IMR-90 (cell line): Measurements from ENCODE around the gene STX2. TPM values are rescaled to one million over a fixed set of nuclear protein-coding genes. Genes with fewer than 3 reads are reported as not detected.

Experiments
- ATAC-seq: fragments of 200-7000 bp; cut with Tn5 transposase; 2 replicates; pipeline ENCODE4 v1.9.1; 2020; ENCODE audit warnings: low read depth, mild to moderate bottlenecking, moderate library complexity
- BruUV-seq: library from RNA; stranded (reverse); fragments of 400-500 nt; replicated peaks from 2 replicates; lab custom pipeline; 2021; lab: Mats Ljungman, UMichigan
- CTCF ChIA-PET: fragments of 300-600 bp; formaldehyde crosslinking; extraction: SDS; loops from one replicate; lab custom pipeline; 2021; ENCODE audit warnings: antibody characterized with exemption; lab: Yijun Ruan, JAX
- POLR2A ChIA-PET: fragments of 300-600 bp; sonication (Branson Sonifier 250); formaldehyde crosslinking; loops from one replicate; lab custom pipeline; 2022; ENCODE audit warnings: antibody characterized with exemption; ENCODE audit not compliant: unreplicated experiment; lab: Charles Lee
- DNase-seq: peaks from one replicate; pipeline ENCODE4 v3.0.0; 2013
- H2AFZ ChIP-seq: replicated peaks from 2 replicates; pipeline ENCODE3; 2013; ENCODE audit warnings: low read length, mild to moderate bottlenecking; ENCODE audit not compliant: poor library complexity
- H2AK5ac ChIP-seq: 2 replicates; pipeline ENCODE4 v1.6.1; 2013; ENCODE audit warnings: low read depth, low read length, inconsistent platforms
- H2AK9ac ChIP-seq: replicated peaks from 2 replicates; pipeline ENCODE3; 2013; ENCODE audit warnings: mild to moderate bottlenecking, low read depth, low read length, moderate library complexity; ENCODE audit not compliant: poor library complexity
- H2BK120ac ChIP-seq: 2 replicates; pipeline ENCODE4 v1.6.1; 2013; ENCODE audit warnings: low read depth, low read length, inconsistent platforms
- H2BK15ac ChIP-seq: 3 replicates; pipeline ENCODE4 v1.6.1; 2013; ENCODE audit warnings: low read depth, low read length, inconsistent platforms
- H2BK20ac ChIP-seq: 2 replicates; pipeline ENCODE4 v1.6.1; 2013; ENCODE audit warnings: low read depth, mild to moderate bottlenecking, inconsistent platforms, low read length, moderate library complexity
- H2BK5ac ChIP-seq: 2 replicates; pipeline ENCODE4 v1.6.1; 2013; ENCODE audit warnings: mild to moderate bottlenecking, low read depth, low read length, inconsistent platforms; ENCODE audit not compliant: poor library complexity, severe bottlenecking
- H3K14ac ChIP-seq: replicated peaks from 2 replicates; pipeline ENCODE4 v1.6.1; 2013; ENCODE audit warnings: low read depth, low read length, inconsistent platforms
- H3K18ac ChIP-seq: 2 replicates; pipeline ENCODE4 v1.6.1; 2013; ENCODE audit warnings: low read depth, low read length, control low read depth
- H3K23ac ChIP-seq: 2 replicates; pipeline ENCODE4 v1.6.1; 2013; ENCODE audit warnings: low read depth, low read length, inconsistent platforms
- H3K27ac ChIP-seq: 2 replicates; pipeline ENCODE4 v1.5.1; 2013; ENCODE audit warnings: mild to moderate bottlenecking, control low read depth, low read length; ENCODE audit not compliant: insufficient read depth
- H3K27me3 ChIP-seq: 2 replicates; pipeline ENCODE4 v1.6.1; 2013; ENCODE audit warnings: low read length; ENCODE audit not compliant: control insufficient read depth, insufficient read depth
- H3K36me3 ChIP-seq: 2 replicates; pipeline ENCODE4 v1.6.1; 2013; ENCODE audit warnings: low read length, mixed read lengths; ENCODE audit not compliant: control insufficient read depth, insufficient read depth
- H3K4ac ChIP-seq: 2 replicates; pipeline ENCODE4 v1.6.1; 2013; ENCODE audit warnings: low read depth, low read length, inconsistent platforms
- H3K4me1 ChIP-seq: 2 replicates; pipeline ENCODE4 v1.6.1; 2013; ENCODE audit warnings: low read length, mixed read lengths; ENCODE audit not compliant: control insufficient read depth, insufficient read depth
- H3K4me2 ChIP-seq: 2 replicates; pipeline ENCODE4 v1.6.1; 2013; ENCODE audit warnings: low read depth, mild to moderate bottlenecking, control low read depth, low read length, moderate library complexity
- H3K4me3 ChIP-seq: 2 replicates; pipeline ENCODE4 v1.5.1; 2013; ENCODE audit warnings: low read depth, mild to moderate bottlenecking, control low read depth, low read length, moderate library complexity; ENCODE audit not compliant: insufficient read depth
- H3K56ac ChIP-seq: 2 replicates; pipeline ENCODE4 v1.6.1; 2013; ENCODE audit warnings: low read length, inconsistent platforms; ENCODE audit not compliant: insufficient read depth; ENCODE audit errors: extremely low read depth
- H3K79me1 ChIP-seq, 2 experiments: 2 replicates each; pipeline ENCODE4 v1.6.1; 2013; ENCODE audit warnings: low read length in 2 of 2, inconsistent platforms in 1 of 2, low read depth in 1 of 2
- H3K9ac ChIP-seq: 2 replicates; pipeline ENCODE4 v1.6.1; 2013; ENCODE audit warnings: low read depth, low read length, control low read depth
- H3K9me1 ChIP-seq: 2 replicates; pipeline ENCODE4 v1.6.1; 2013; ENCODE audit warnings: low read length, inconsistent platforms; ENCODE audit not compliant: insufficient read depth
- H3K9me3 ChIP-seq: 2 replicates; pipeline ENCODE4 v1.6.1; 2013; ENCODE audit warnings: low read length; ENCODE audit not compliant: control insufficient read depth, insufficient read depth
- H4K20me1 ChIP-seq: 2 replicates; pipeline ENCODE4 v1.6.1; 2013; ENCODE audit warnings: low read length, inconsistent platforms; ENCODE audit not compliant: insufficient read depth
- H4K5ac ChIP-seq: 2 replicates; pipeline ENCODE4 v1.6.1; 2013; ENCODE audit warnings: mild to moderate bottlenecking, low read depth, low read length, control low read depth
- H4K8ac ChIP-seq, 2 experiments: 2 replicates each; pipeline ENCODE4 v1.6.1; 2013; ENCODE audit warnings: low read depth in 2 of 2, low read length in 2 of 2, control low read depth in 1 of 2, inconsistent platforms in 1 of 2
- H4K91ac ChIP-seq: 2 replicates; pipeline ENCODE4 v1.6.1; 2013; ENCODE audit warnings: low read depth, low read length, inconsistent platforms; ENCODE audit not compliant: insufficient read depth
- FOS ChIP-seq: fragments of 150-350 bp; IDR thresholded peaks from 2 replicates; pipeline ENCODE4 v1.6.1; 2016; ENCODE audit warnings: low read depth, low read length
- MAFK ChIP-seq: IDR thresholded peaks from 2 replicates; pipeline ENCODE4 v1.6.1; 2012; ENCODE audit warnings: low read depth, low read length, improper control_type of control experiment
- MAZ ChIP-seq: IDR thresholded peaks from 2 replicates; pipeline ENCODE4 v1.6.1; 2012; ENCODE audit warnings: low read depth, mild to moderate bottlenecking, low read length, improper control_type of control experiment, moderate library complexity, borderline replicate concordance
- MXI1 ChIP-seq: IDR thresholded peaks from 2 replicates; pipeline ENCODE4 v1.6.1; 2012; ENCODE audit warnings: low read depth, mild to moderate bottlenecking, low read length, moderate library complexity, borderline replicate concordance
- NFE2L2 ChIP-seq: fragments of 150-350 bp; IDR thresholded peaks from 2 replicates; pipeline ENCODE4 v1.6.1; 2016; ENCODE audit warnings: low read depth, mild to moderate bottlenecking, low read length
- POLR2A ChIP-seq: IDR thresholded peaks from 2 replicates; pipeline ENCODE4 v1.6.1; 2012; ENCODE audit warnings: mild to moderate bottlenecking, low read depth, low read length
- RCOR1 ChIP-seq: IDR thresholded peaks from 2 replicates; pipeline ENCODE4 v1.6.1; 2012; ENCODE audit warnings: mild to moderate bottlenecking, low read length, improper control_type of control experiment; ENCODE audit not compliant: insufficient replicate concordance
- RFX5 ChIP-seq: IDR thresholded peaks from 2 replicates; pipeline ENCODE4 v1.8.0; 2012; ENCODE audit warnings: low read depth, mild to moderate bottlenecking, low read length, moderate library complexity
- SMC3 ChIP-seq: fragments of 150-350 bp; IDR thresholded peaks from 2 replicates; pipeline ENCODE4 v1.6.1; 2016; ENCODE audit warnings: low read depth, mild to moderate bottlenecking, antibody characterized with exemption, low read length, moderate library complexity
- USF2 ChIP-seq: fragments of 150-350 bp; IDR thresholded peaks from 2 replicates; pipeline ENCODE4 v1.6.1; 2017; ENCODE audit warnings: mild to moderate bottlenecking, antibody characterized with exemption, low read length, low read depth
- WGBS, 2 experiments: methylation state at CpG; one replicate each; pipeline versions ENCODE4 v1.1.5 to v1.1.7; 2013; ENCODE audit warnings: missing lambda C conversion rate in 2 of 2; ENCODE audit not compliant: insufficient read length in 1 of 2; ENCODE audit errors: extremely low coverage in 2 of 2; 5-methylcytosine and 5-hydroxymethylcytosine counted together
- dilution Hi-C: fragments of 300-500 bp; cut with HindIII; formaldehyde crosslinking; loops from one replicate; pipeline ENCODE4 v1.14.3; 2018; ENCODE audit warnings: low sequenced_read_pairs; ENCODE audit not compliant: unreplicated experiment
- in situ Hi-C: fragments of 300-500 bp; cut with MboI; formaldehyde crosslinking; loops from 3 replicates; pipeline ENCODE4 v1.14.3; 2019; ENCODE audit warnings: low sequenced_read_pairs, inconsistent platforms, mixed read lengths
- intact Hi-C: fragments of 100-400 bp; cut with micrococcal nuclease; formaldehyde crosslinking; loops from 2 replicates; pipeline ENCODE4 v1.10.0; 2022
- polyA plus RNA-seq, 3 experiments: library from polyadenylated mRNA; depleted of rRNA; stranded (reverse); fragments of >200 nt; gene quantifications; 2 replicates each; pipeline ENCODE4 v1.2.3, GENCODE V29; 2012; ENCODE audit warnings: low replicate concordance in 1 of 3
- total RNA-seq: library from RNA; depleted of rRNA; stranded (reverse); fragments of >200 nt; gene quantifications from 2 replicates; pipeline ENCODE4 v1.2.3, GENCODE V29; 2012
- TF ChIP-seq, protein P1 (sequence below): fragments of 150-350 bp; IDR thresholded peaks from 2 replicates; pipeline ENCODE4 v1.6.1; 2016; ENCODE audit warnings: low read depth, mild to moderate bottlenecking, low read length, moderate library complexity, borderline replicate concordance
- TF ChIP-seq, protein P2 (sequence below): conservative IDR thresholded peaks from 2 replicates; pipeline ENCODE4 v1.5.1; 2012; ENCODE audit warnings: mild to moderate bottlenecking, low read depth, low read length, improper control_type of control experiment

STX2 gene
- total and polyA plus RNA-seq, 2 of the 4 experiments (the other 2 are of a cell fraction): 26.9 to 32.5 TPM

DNA sequence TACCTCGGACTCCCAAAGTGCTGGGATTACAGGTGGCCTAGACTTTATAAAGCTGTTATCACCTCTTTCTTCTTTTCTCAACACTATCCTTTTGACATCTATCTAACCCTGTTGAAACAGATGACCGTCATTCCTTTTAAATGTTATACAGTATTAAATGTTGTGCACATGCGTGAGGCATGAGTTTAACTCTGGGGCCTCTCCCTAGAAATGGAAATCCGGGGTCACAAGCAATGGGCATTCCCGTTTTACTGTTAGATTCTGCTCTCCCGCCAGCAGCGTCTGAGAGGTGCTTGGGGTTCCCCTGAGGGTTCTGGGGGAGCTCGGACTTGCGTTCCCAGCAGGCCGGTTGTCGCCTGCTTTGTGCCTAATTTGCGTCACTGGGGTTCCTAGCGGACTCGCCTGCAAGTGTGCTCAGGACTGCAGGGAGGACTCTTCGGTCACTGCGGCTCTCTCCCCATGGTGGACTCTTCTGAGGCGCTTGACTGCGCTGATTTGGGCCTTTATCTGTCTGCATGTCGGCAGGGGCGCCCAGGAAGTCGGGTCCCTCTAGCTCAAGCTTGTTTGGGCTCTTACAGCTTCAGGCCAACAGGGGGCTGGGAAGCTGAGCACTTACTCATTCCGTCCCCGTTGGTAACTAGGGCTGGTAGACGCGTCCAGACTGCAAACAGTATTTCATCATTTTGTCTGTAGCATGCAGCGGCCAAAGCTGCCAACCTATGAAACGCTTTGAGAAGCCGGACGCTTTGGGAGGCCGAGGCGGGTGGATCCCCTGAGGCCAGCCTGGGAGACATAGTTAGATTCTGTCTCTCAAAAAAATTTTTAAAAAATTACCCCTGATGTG, 31.6 kb upstream of the STX2 start (continued):
- TF ChIP-seq MXI1: no peak
- TF ChIP-seq POLR2A: no peak
- TF ChIP-seq FOS: no peak
- TF ChIP-seq SMC3: peak; percentile 22; the same call in 1 of the 2 replicates

DNA sequence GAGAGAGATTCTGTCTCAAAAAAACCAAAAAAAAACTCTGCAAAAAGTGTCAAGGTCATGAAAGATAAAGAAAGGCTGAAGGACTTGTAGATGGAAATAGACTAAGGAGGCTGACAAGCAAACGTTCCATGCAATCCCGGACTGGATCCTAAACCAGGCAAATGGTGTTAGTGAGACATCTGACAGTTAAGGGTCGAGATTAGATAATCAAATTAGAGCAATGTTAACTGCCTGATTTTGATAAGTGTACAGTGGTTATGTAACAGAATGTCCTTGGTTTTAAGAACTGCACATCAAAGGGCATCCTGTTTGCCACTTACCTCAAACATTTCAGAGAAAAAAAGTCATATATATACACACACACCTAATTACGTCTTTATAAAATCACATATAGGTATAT, 29.4 kb upstream of the STX2 start:
- no peak overlapping the region for H4K8ac ChIP-seq
- H4K20me1 ChIP-seq: no peaks in the 10 kb centered on the region; the same call in 1 of the 2 replicates
- BruUV-seq: no TSS peak
- no peak overlapping the region for H3K14ac ChIP-seq
- dilution Hi-C loops: no loop called here
- no peak overlapping the region for H3K9ac ChIP-seq
- no peaks in the 10 kb centered on the region for H3K9me3 ChIP-seq
- H3K4me3 ChIP-seq: no peak overlapping the region
- H3K4ac ChIP-seq: no peak overlapping the region
- H3K4me2 ChIP-seq: no peak overlapping the region
- no peak overlapping the region for H3K27ac ChIP-seq
- no peak overlapping the region for H3K23ac ChIP-seq
- no peak overlapping the region for H2BK15ac ChIP-seq
- WGBS, 2 experiments: 10% methylated on average over 2 of the region's 4 CpGs; no CpG with 5 or more reads in 1 of the 2 experiments
- POLR2A ChIA-PET: no interaction called here
- intact Hi-C loops: no loop called here
- CTCF ChIA-PET: no interaction called here
- no peak overlapping the region for H2AK9ac ChIP-seq
- no peak for ATAC-seq
- H3K36me3 ChIP-seq: peaks cover 5% of the 10 kb centered on the region
- no peaks in the 10 kb centered on the region for H3K4me1 ChIP-seq
- in situ Hi-C loops: no loop called here
- no peak overlapping the region for H2BK120ac ChIP-seq
- no peak overlapping the region for H2BK20ac ChIP-seq
- H3K79me1 ChIP-seq: peaks cover 4 to 5% of the 10 kb centered on the region in 2 experiments; a peak in 1 of 4 replicates
- no peak for DNase-seq
- H3K9me1 ChIP-seq: no peaks in the 10 kb centered on the region
- H4K5ac ChIP-seq: no peak overlapping the region
- H2BK5ac ChIP-seq: no peak overlapping the region
- H3K18ac ChIP-seq: no peak overlapping the region
- no peak overlapping the region for H3K56ac ChIP-seq
- H2AFZ ChIP-seq: no peak overlapping the region
- no peak overlapping the region for H4K91ac ChIP-seq
- H3K27me3 ChIP-seq: no peaks in the 10 kb centered on the region
- no peak overlapping the region for H2AK5ac ChIP-seq
- no peak for TF ChIP-seq RFX5
- no peak for TF ChIP-seq RCOR1
- no peak for TF ChIP-seq SMC3
- TF ChIP-seq MAFK: no peak
- TF ChIP-seq, protein P1, sequence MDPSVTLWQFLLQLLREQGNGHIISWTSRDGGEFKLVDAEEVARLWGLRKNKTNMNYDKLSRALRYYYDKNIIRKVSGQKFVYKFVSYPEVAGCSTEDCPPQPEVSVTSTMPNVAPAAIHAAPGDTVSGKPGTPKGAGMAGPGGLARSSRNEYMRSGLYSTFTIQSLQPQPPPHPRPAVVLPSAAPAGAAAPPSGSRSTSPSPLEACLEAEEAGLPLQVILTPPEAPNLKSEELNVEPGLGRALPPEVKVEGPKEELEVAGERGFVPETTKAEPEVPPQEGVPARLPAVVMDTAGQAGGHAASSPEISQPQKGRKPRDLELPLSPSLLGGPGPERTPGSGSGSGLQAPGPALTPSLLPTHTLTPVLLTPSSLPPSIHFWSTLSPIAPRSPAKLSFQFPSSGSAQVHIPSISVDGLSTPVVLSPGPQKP: no peak
- no peak for TF ChIP-seq USF2
- TF ChIP-seq, protein P2, sequence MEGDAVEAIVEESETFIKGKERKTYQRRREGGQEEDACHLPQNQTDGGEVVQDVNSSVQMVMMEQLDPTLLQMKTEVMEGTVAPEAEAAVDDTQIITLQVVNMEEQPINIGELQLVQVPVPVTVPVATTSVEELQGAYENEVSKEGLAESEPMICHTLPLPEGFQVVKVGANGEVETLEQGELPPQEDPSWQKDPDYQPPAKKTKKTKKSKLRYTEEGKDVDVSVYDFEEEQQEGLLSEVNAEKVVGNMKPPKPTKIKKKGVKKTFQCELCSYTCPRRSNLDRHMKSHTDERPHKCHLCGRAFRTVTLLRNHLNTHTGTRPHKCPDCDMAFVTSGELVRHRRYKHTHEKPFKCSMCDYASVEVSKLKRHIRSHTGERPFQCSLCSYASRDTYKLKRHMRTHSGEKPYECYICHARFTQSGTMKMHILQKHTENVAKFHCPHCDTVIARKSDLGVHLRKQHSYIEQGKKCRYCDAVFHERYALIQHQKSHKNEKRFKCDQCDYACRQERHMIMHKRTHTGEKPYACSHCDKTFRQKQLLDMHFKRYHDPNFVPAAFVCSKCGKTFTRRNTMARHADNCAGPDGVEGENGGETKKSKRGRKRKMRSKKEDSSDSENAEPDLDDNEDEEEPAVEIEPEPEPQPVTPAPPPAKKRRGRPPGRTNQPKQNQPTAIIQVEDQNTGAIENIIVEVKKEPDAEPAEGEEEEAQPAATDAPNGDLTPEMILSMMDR: no peak
- TF ChIP-seq NFE2L2: no peak
- no peak for TF ChIP-seq MXI1
- no peak for TF ChIP-seq MAZ
